K562 (cell line): ENCODE results near the gene CLCNKB. TPM values are rescaled to one million over a fixed set of nuclear protein-coding genes. Genes with fewer than 3 reads are reported as not detected.

Experiments
- CBX3 ChIP-seq, 2 experiments: IDR thresholded peaks; 1 replicate in 1 of 2; 2 replicates in 1 of 2; pipeline ENCODE4 v1.6.1; 2012; ENCODE audit warnings: inconsistent platforms in 2 of 2, low read length in 2 of 2, borderline replicate concordance in 1 of 2, control low read depth in 1 of 2
- CBX5 ChIP-seq: IDR thresholded peaks from 2 replicates; pipeline ENCODE4 v1.6.1; 2014; ENCODE audit warnings: low read depth, borderline replicate concordance
- JUNB ChIP-seq: fragments of 450-650 bp; formaldehyde crosslinking; conservative IDR thresholded peaks from 2 replicates; pipeline ENCODE4 v1.4.0; 2020; ENCODE audit warnings: mild to moderate bottlenecking
- KLF13 ChIP-seq: fragments of 450-650 bp; IDR thresholded peaks from 2 replicates; pipeline ENCODE4 v1.6.1; 2016; ENCODE audit warnings: missing genetic modification characterization, low read depth, mild to moderate bottlenecking, missing compliant biosample characterization, moderate library complexity, borderline replicate concordance
- NCOA1 ChIP-seq: fragments of 450-650 bp; IDR thresholded peaks from 2 replicates; pipeline ENCODE4 v1.6.1; 2016; ENCODE audit warnings: low read depth
- NKRF ChIP-seq: fragments of 450-650 bp; IDR thresholded peaks from 2 replicates; pipeline ENCODE4 v1.6.1; 2016; ENCODE audit warnings: borderline replicate concordance
- PKNOX1 ChIP-seq: fragments of 450-650 bp; IDR thresholded peaks from 2 replicates; pipeline ENCODE4 v1.6.1; 2016
- SRSF3 ChIP-seq: fragments of 200-400 bp; formaldehyde crosslinking; IDR thresholded peaks from 2 replicates; pipeline ENCODE4 v1.6.1; 2016; ENCODE audit warnings: mild to moderate bottlenecking, low read length, moderate library complexity; ENCODE audit not compliant: insufficient read depth
- STAT5A ChIP-seq: IDR thresholded peaks from 2 replicates; pipeline ENCODE4 v1.6.1; 2012; ENCODE audit warnings: low read length, inconsistent platforms, borderline replicate concordance
- U2AF1 ChIP-seq: fragments of 200-400 bp; formaldehyde crosslinking; optimal IDR thresholded peaks from 2 replicates; pipeline ENCODE3; 2017; ENCODE audit warnings: mild to moderate bottlenecking, low read depth, low read length, moderate library complexity
- ZBTB11 ChIP-seq, 3 experiments: fragments of 200-800 bp in 1 of 3; fragments of 250-450 bp in 1 of 3; fragments of 450-650 bp in 1 of 3; sonication (Bioruptor Pico) in 1 of 3; sonication (Bioruptor generic) in 1 of 3; formaldehyde crosslinking in 1 of 3; IDR thresholded peaks; 2 replicates each; pipeline versions ENCODE4 v1.6.1 to v1.8.0; 2016 to 2022; ENCODE audit warnings: mild to moderate bottlenecking in 2 of 3, missing genetic modification characterization in 2 of 3, missing compliant biosample characterization in 1 of 3, moderate library complexity in 1 of 3
- ZNF384 ChIP-seq: IDR thresholded peaks from 2 replicates; pipeline ENCODE4 v1.6.1; 2012; ENCODE audit warnings: low read depth, low read length, improper control_type of control experiment
- ZNF592 ChIP-seq: fragments of 450-650 bp; IDR thresholded peaks from 2 replicates; pipeline ENCODE4 v1.6.1; 2017; ENCODE audit warnings: antibody characterized with exemption, mild to moderate bottlenecking
- polyA plus RNA-seq, 8 experiments: library from polyadenylated mRNA; depleted of rRNA in 4 of 8; stranded (reverse) in 5 of 8; unstranded in 3 of 8; fragments of >200 nt; fragmentation: Nextera tagmentation in 2 of 8; fragmentation: Illumina TruSeq in 1 of 8; extraction: Ambion mirVana in 2 of 8; extraction: Trizol in 1 of 8; gene quantifications; 2 replicates each; pipeline versions ENCODE4 v1.2.1 to v1.2.3, GENCODE V29; 2011 to 2014; ENCODE audit warnings: inconsistent platforms in 1 of 8, missing spikeins in 1 of 8
- total RNA-seq, 7 experiments: library from RNA; depleted of rRNA in 6 of 7; stranded (reverse); fragments of >200 nt in 6 of 7; fragmentation: Illumina TruSeq in 2 of 7; extraction: Trizol in 2 of 7; gene quantifications; 2 replicates each; pipeline versions ENCODE4 v1.2.1 to v1.2.3, GENCODE V29; 2011 to 2021; ENCODE audit warnings: low replicate concordance in 1 of 7

CLCNKB gene
- total and polyA plus RNA-seq, 9 of the 15 experiments (the other 6 are each of a cell fraction or from before 2014, with no cell fraction given): 0.08 to 1.7 (median 0.64) TPM

- no peak; the same call in 1 of the 2 replicates for TF ChIP-seq ZNF592
- no peak for TF ChIP-seq JUNB (CRISPR knock-in tag)
- TF ChIP-seq NKRF: peak; percentile 54; the same call in 1 of the 2 replicates
- no peak for TF ChIP-seq CBX5
- TF ChIP-seq PKNOX1: no peak; the same call in none of the 2 replicates
- no peak for TF ChIP-seq U2AF1
- peak in 2 of 3 experiments; percentile 63 to 88; a peak in 3 of 6 replicates for TF ChIP-seq ZBTB11 (CRISPR knock-in tag; IDR thresholded peaks at IDR 0.05)
- TF ChIP-seq STAT5A: no peak
- peak in 1 of 2 experiments; percentile 10; a peak in 1 of 3 replicates for TF ChIP-seq CBX3 (IDR thresholded peaks at IDR 0.05; ENCODE audit: borderline replicate concordance in 1 of 2, low read length in 2 of 2)
- TF ChIP-seq SRSF3: no peak
- TF ChIP-seq ZNF384: no peak
- 0 out of 2 replicates have a peak, but pooled peaks have one; percentile 29 for TF ChIP-seq NCOA1
- TF ChIP-seq KLF13 (tag): peak; percentile 86
These were observed 12.3 kb downstream of the CLCNKB start (continued) for GRCh38 chr1:16055613-16056520.
